HG02588 (cell line): ENCODE results near the gene TECTB.

ENCODE experiments used
- ATAC-seq: cut with Tn5 transposase; IDR thresholded peaks from one replicate; pipeline ENCODE4 v1.9.1; 2021; ENCODE audit warnings: mild to moderate bottlenecking, moderate library complexity; ENCODE audit not compliant: unreplicated experiment

Gene TECTB

GRCh38 chr10:112271982-112272381 lies 11.2 kb upstream of the TECTB start:
- ATAC-seq = no peak

- no peak for ATAC-seq
These were observed 8.4 kb upstream of the TECTB start for GRCh38 chr10:112274831-112275230.

GRCh38 chr10:112275512-112276245 lies 7.5 kb upstream of the TECTB start:
- no peak for ATAC-seq

- ATAC-seq = no peak
These were observed 4.3 kb upstream of the TECTB start for GRCh38 chr10:112278871-112279270.

- no peak for ATAC-seq
These were observed 3.8 kb upstream of the TECTB start for GRCh38 chr10:112279433-112279832.

- ATAC-seq = no peak
These were observed 2.8 kb upstream of the TECTB start for GRCh38 chr10:112280205-112280921.

- ATAC-seq = no peak
These were observed 1.1 kb upstream of the TECTB start for GRCh38 chr10:112282086-112282485.

GRCh38 chr10:112286837-112287818 lies 3.9 kb downstream of the TECTB start:
- no peak for ATAC-seq

GRCh38 chr10:112287844-112288243 lies 4.6 kb downstream of the TECTB start:
- no peak for ATAC-seq

GRCh38 chr10:112288486-112288885 lies 5.3 kb downstream of the TECTB start:
- no peak for ATAC-seq

- ATAC-seq = no peak
These were observed 6.3 kb downstream of the TECTB start for GRCh38 chr10:112289373-112290053.

- no peak for ATAC-seq
These were observed 6.8 kb downstream of the TECTB start for GRCh38 chr10:112290054-112290373.

GRCh38 chr10:112294169-112294568 lies 11.0 kb downstream of the TECTB start:
- ATAC-seq = no peak

- ATAC-seq = no peak
These were observed 12.9 kb downstream of the TECTB start for GRCh38 chr10:112295853-112296830.

- ATAC-seq = no peak
These were observed 13.7 kb downstream of the TECTB start for GRCh38 chr10:112296908-112297331.

GRCh38 chr10:112298581-112298980 lies 15.4 kb downstream of the TECTB start:
- ATAC-seq = no peak

GRCh38 chr10:112299456-112299855 lies 16.3 kb downstream of the TECTB start:
- ATAC-seq = no peak

- no peak for ATAC-seq
These were observed 19.1 kb downstream of the TECTB start for GRCh38 chr10:112302335-112302734.

GRCh38 chr10:112303528-112303927 lies 20.3 kb downstream of the TECTB start:
- no peak for ATAC-seq
